ENCODE data around the gene TRAF5.

Gene TRAF5

GRCh38 chr1:211281320-211282022 lies 45.2 kb upstream of the TRAF5 start:
- H3K27me3 ChIP-seq (ENCODE audit: insufficient read depth, low read length, poor library complexity, severe bottlenecking), result no peaks in the 10 kb centered on the region
- H3K4me2 ChIP-seq (ENCODE audit: low read depth, low read length, poor library complexity, severe bottlenecking), result no peak overlapping the region
- H3K9me3 ChIP-seq (ENCODE audit: insufficient read depth, low read depth, low read length), result no peaks in the 10 kb centered on the region
- H3K4me1 ChIP-seq (ENCODE audit: insufficient read depth, low read length, poor library complexity, severe bottlenecking), result no peaks in the 10 kb centered on the region
- H3K9ac ChIP-seq (ENCODE audit: low read depth, low read length, poor library complexity, severe bottlenecking), result no peak overlapping the region
- TF ChIP-seq CTCF (conservative IDR thresholded peaks at IDR 0.05; ENCODE audit: low read length) (no peak), EZH2phosphoT487 (IDR thresholded peaks at IDR 0.05; ENCODE audit: borderline replicate concordance) (no peak)
- no peaks in the 10 kb centered on the region for H3F3A ChIP-seq (ENCODE audit: low read depth)
- peaks cover 67% of the 10 kb centered on the region for H3K36me3 ChIP-seq (ENCODE audit: insufficient read depth, low read length)
- no peaks in the 10 kb centered on the region for H4K20me1 ChIP-seq (ENCODE audit: insufficient read depth, low read length, poor library complexity, severe bottlenecking)
- H2AFZ ChIP-seq (ENCODE audit: low read length), result no peak overlapping the region
- H3K4me3 ChIP-seq (ENCODE audit: low read length, poor library complexity, severe bottlenecking), result no peak overlapping the region
- peaks cover 5% of the 10 kb centered on the region; the same call in 1 of the 2 replicates for H3K79me2 ChIP-seq (ENCODE audit: insufficient read depth, low read length)
- H3K9me2 ChIP-seq (replicated peaks; ENCODE audit: low read depth, low read length), result no peaks in the 10 kb centered on the region

- H3K27me3 ChIP-seq (ENCODE audit: insufficient read depth, low read length, poor library complexity, severe bottlenecking), result no peaks in the 10 kb centered on the region
- H3F3A ChIP-seq (ENCODE audit: low read depth), result no peaks in the 10 kb centered on the region
- H3K79me2 ChIP-seq (ENCODE audit: insufficient read depth, low read length), result peaks cover 5% of the 10 kb centered on the region; the same call in 1 of the 2 replicates
- no peaks in the 10 kb centered on the region for H3K9me2 ChIP-seq (replicated peaks; ENCODE audit: low read depth, low read length)
- no peaks in the 10 kb centered on the region for H3K9me3 ChIP-seq (ENCODE audit: insufficient read depth, low read depth, low read length)
- no peak overlapping the region for H2AFZ ChIP-seq (ENCODE audit: low read length)
- H3K9ac ChIP-seq (ENCODE audit: low read depth, low read length, poor library complexity, severe bottlenecking), result no peak overlapping the region
- H3K4me2 ChIP-seq (ENCODE audit: low read depth, low read length, poor library complexity, severe bottlenecking), result no peak overlapping the region
- no peak overlapping the region for H3K4me3 ChIP-seq (ENCODE audit: low read length, poor library complexity, severe bottlenecking)
- H3K4me1 ChIP-seq (ENCODE audit: insufficient read depth, low read length, poor library complexity, severe bottlenecking), result no peaks in the 10 kb centered on the region
- TF ChIP-seq CTCF (conservative IDR thresholded peaks at IDR 0.05; ENCODE audit: low read length) (no peak), EZH2phosphoT487 (IDR thresholded peaks at IDR 0.05; ENCODE audit: borderline replicate concordance) (no peak)
- H3K36me3 ChIP-seq (ENCODE audit: insufficient read depth, low read length), result peaks cover 72% of the 10 kb centered on the region
- H4K20me1 ChIP-seq (ENCODE audit: insufficient read depth, low read length, poor library complexity, severe bottlenecking), result no peaks in the 10 kb centered on the region
Measured at GRCh38 chr1:211282023-211282373, 44.6 kb upstream of the TRAF5 start.

- no peak overlapping the region for H3K4me2 ChIP-seq (ENCODE audit: low read depth, low read length, poor library complexity, severe bottlenecking)
- TF ChIP-seq EZH2phosphoT487 (IDR thresholded peaks at IDR 0.05; ENCODE audit: borderline replicate concordance) (no peak), CTCF (conservative IDR thresholded peaks at IDR 0.05; ENCODE audit: low read length) (no peak)
- no peak overlapping the region for H2AFZ ChIP-seq (ENCODE audit: low read length)
- H4K20me1 ChIP-seq (ENCODE audit: insufficient read depth, low read length, poor library complexity, severe bottlenecking), result no peaks in the 10 kb centered on the region
- H3F3A ChIP-seq (ENCODE audit: low read depth), result no peaks in the 10 kb centered on the region
- H3K4me3 ChIP-seq (ENCODE audit: low read length, poor library complexity, severe bottlenecking), result no peak overlapping the region
- peaks cover 65% of the 10 kb centered on the region for H3K36me3 ChIP-seq (ENCODE audit: insufficient read depth, low read length)
- no peaks in the 10 kb centered on the region for H3K9me2 ChIP-seq (replicated peaks; ENCODE audit: low read depth, low read length)
- H3K9me3 ChIP-seq (ENCODE audit: insufficient read depth, low read depth, low read length), result no peaks in the 10 kb centered on the region
- H3K27me3 ChIP-seq (ENCODE audit: insufficient read depth, low read length, poor library complexity, severe bottlenecking), result no peaks in the 10 kb centered on the region
- no peak overlapping the region for H3K9ac ChIP-seq (ENCODE audit: low read depth, low read length, poor library complexity, severe bottlenecking)
- no peaks in the 10 kb centered on the region for H3K4me1 ChIP-seq (ENCODE audit: insufficient read depth, low read length, poor library complexity, severe bottlenecking)
- peaks cover 5% of the 10 kb centered on the region; the same call in 1 of the 2 replicates for H3K79me2 ChIP-seq (ENCODE audit: insufficient read depth, low read length)
Measured at GRCh38 chr1:211285196-211285595, 41.4 kb upstream of the TRAF5 start.
